Esophagus (tissue), 2 donors: Measurements from ENCODE around the gene TMEM17. TPM values are rescaled to one million over a fixed set of nuclear protein-coding genes. Genes with fewer than 3 reads are reported as not detected.

Experiments used
- H3K27ac ChIP-seq, 2 donors: one replicate each; pipeline ENCODE4 v1.5.1; 2013; ENCODE audit warnings: low read depth in 2 of 2, mild to moderate bottlenecking in 2 of 2, inconsistent platforms in 1 of 2, low read length in 1 of 2, moderate library complexity in 1 of 2
- H3K27me3 ChIP-seq, 2 donors: one replicate each; pipeline ENCODE4 v1.6.1; 2013; ENCODE audit warnings: low read length in 2 of 2, control low read depth in 1 of 2, mild to moderate bottlenecking in 1 of 2; ENCODE audit not compliant: insufficient read depth in 2 of 2, control insufficient read depth in 1 of 2
- H3K36me3 ChIP-seq, 2 donors: one replicate each; pipeline ENCODE4 v1.6.1; 2013; ENCODE audit warnings: low read length in 1 of 2; ENCODE audit not compliant: control insufficient read depth in 2 of 2, insufficient read depth in 2 of 2
- H3K4me1 ChIP-seq, 2 donors: one replicate each; pipeline ENCODE4 v1.6.1; 2013; ENCODE audit warnings: low read length in 1 of 2; ENCODE audit not compliant: control insufficient read depth in 2 of 2, insufficient read depth in 2 of 2
- H3K4me3 ChIP-seq, 2 donors: one replicate each; pipeline ENCODE4 v1.5.1; 2013; ENCODE audit warnings: low read length in 2 of 2, mild to moderate bottlenecking in 2 of 2, low read depth in 1 of 2, moderate library complexity in 1 of 2
- H3K9me3 ChIP-seq, 2 donors: one replicate each; pipeline ENCODE4 v1.6.1; 2013; ENCODE audit warnings: mild to moderate bottlenecking in 2 of 2, low read depth in 1 of 2, low read length in 1 of 2, moderate library complexity in 1 of 2; ENCODE audit not compliant: control insufficient read depth in 2 of 2, insufficient read depth in 1 of 2
- WGBS, 2 donors: extraction: QIAGEN DNeasy Blood & Tissue Kit; methylation state at CpG; one replicate each; pipeline ENCODE4 v1.1.7; 2013; 5-methylcytosine and 5-hydroxymethylcytosine counted together
- polyA plus RNA-seq, 2 donors: library from polyadenylated mRNA; stranded (reverse); fragments of 200-250 nt; gene quantifications; one replicate each; pipeline ENCODE4 v1.2.3, GENCODE V29; 2013
- donor health status: healthy with polysubstance abuse.
- donor health status: Bipolar disorder and iron deficiency.

The TMEM17 gene
- polyA plus RNA-seq, 2 donors: 1.1 to 1.5 TPM

GRCh38 chr2:62450716-62451191 is 55.2 kb downstream of the TMEM17 start:
- H3K27me3 ChIP-seq: no peaks in the 10 kb centered on the region
- peak overlapping the region in 1 of 2 donors; percentile 41 for H3K27ac ChIP-seq
- H3K9me3 ChIP-seq: no peaks in the 10 kb centered on the region
- H3K36me3 ChIP-seq: no peaks in the 10 kb centered on the region
- WGBS, 2 donors: 44 to 46% methylated on average over 9 of the region's 9 CpGs
- H3K4me3 ChIP-seq: no peak overlapping the region
- H3K4me1 ChIP-seq: peaks cover 0 to 11% of the 10 kb centered on the region in 2 donors

Other genes starting within 250 kb of the TMEM17 start
- 10 to 100 TPM; 14.1 to 28.9 TPM for gene EHBP1, start 199.5 kb upstream of the TMEM17 start, polyA plus RNA-seq